H1 (cell line): Measurements from ENCODE around the gene CACNA1C. TPM values are rescaled to one million over a fixed set of nuclear protein-coding genes. Genes with fewer than 3 reads are reported as not detected.

ENCODE experiments used
- KDM5A ChIP-seq: fragments of 200-600 bp; IDR thresholded peaks from 2 replicates; pipeline ENCODE4 v1.7.1; 2012; ENCODE audit warnings: mild to moderate bottlenecking, low read length, inconsistent platforms, mixed read lengths
- MAX ChIP-seq: IDR thresholded peaks from 2 replicates; pipeline ENCODE4 v1.6.1; 2012; ENCODE audit warnings: inconsistent platforms
- polyA plus RNA-seq, 7 experiments: library from polyadenylated mRNA; depleted of rRNA in 3 of 7; stranded (reverse) in 5 of 7; unstranded in 2 of 7; fragments of >200 nt in 5 of 7; fragments of 200-250 nt in 2 of 7; gene quantifications; 1 replicate in 5 of 7; 2 replicates in 1 of 7; 4 replicates in 1 of 7; pipeline versions ENCODE4 v1.2.1 to v1.2.3, GENCODE V29; 2011 to 2013; ENCODE audit warnings: missing spikeins in 2 of 7, mixed read lengths in 2 of 7
- total RNA-seq: library from RNA; stranded (reverse); fragmentation: NEBNext Ultra II Directional; extraction: Animal tissue kit (Norgen Biotek cat#: 25700); gene quantifications from 2 replicates; pipeline ENCODE4 v1.2.1, GENCODE V29; 2021

CACNA1C gene
- total and polyA plus RNA-seq, 2 of the 8 experiments (the other 6 are each of a cell fraction or from before 2014, with no cell fraction given) = 1.3 TPM

GRCh38 chr12:2457215-2457932 is 404.6 kb downstream of the CACNA1C start (continued):
- TF ChIP-seq KDM5A (no peak), MAX (no peak)
